ENCODE results near the gene CRNKL1.

CRNKL1 gene

DNA sequence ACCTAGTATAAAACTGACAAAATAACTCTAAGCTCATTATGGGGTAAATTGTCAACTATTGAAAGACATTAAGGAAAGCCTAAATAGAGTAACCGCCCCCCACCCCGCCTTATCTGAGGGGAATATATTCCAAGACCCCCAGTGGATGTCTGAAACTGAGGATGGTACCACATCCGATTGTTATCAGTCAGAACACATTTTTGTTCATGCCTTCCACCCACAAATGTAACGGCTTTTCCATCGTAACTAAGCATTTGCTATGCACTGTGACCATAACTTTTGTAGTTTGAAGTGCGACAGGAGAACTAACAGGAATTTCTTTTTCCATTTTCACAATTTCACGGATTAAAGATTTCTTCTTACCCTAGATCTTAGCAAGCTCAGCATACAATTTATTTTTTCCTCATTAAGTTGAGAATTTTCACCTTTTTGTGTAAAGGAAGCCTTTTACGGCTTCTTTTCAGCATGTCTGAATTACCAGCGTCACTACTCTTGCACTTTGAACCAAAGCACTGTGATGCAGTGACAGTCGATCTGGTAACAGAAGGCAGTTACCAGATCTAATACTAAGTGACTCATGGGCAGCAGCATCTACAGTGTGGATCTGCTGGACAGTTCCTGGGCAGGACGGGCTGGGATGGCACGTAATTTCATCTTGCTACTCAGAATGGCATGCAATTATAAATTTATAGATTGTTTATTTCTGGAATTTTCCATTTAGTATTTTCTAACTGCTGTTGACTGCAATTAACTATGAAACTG is 11.9 kb upstream of the CRNKL1 start:
- H3K4me3 ChIP-seq (ENCODE audit: low read depth, low read length) = no peak overlapping the region
- no peak for TF ChIP-seq CTCF (IDR thresholded peaks at IDR 0.05; ENCODE audit: low read depth, low read length)

DNA sequence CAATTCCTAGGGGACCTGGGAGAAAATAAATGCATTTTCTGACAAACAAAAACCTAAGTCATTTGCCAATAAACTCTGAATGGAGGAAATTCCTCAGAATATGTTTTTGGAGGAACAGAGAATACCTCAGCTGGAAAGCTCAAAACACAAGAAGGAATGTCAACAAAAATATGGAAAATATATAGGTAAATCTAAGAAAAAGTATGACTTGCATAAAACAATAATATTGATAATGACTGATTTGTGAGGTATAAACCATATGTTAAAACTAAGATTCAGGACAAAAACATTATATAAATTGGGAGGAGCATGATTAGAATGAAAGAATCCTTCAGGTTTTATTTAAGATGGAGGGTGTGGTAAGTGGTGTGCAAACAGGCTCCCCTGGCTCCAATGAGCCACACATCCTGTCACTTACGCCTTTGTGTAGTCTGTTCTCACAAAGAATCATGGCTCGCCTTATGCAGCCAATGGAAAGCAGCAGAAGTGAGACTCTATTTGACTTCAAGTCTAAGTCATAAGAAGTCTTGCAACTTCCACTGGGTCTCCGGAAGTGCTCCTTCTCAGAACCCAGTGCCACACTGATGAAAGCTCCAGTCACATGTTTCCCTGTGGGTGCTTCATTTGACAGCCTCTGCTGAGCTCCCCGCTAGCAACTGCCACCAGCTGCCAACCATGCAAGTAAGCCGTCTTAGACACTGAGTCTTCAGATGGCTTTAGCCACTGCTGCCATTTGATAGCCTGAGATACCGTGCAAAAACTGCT is 8.2 kb upstream of the CRNKL1 start:
- TF ChIP-seq CTCF (IDR thresholded peaks at IDR 0.05; ENCODE audit: low read depth, low read length) = no peak
- H3K4me3 ChIP-seq (ENCODE audit: low read depth, low read length) = no peak overlapping the region

DNA sequence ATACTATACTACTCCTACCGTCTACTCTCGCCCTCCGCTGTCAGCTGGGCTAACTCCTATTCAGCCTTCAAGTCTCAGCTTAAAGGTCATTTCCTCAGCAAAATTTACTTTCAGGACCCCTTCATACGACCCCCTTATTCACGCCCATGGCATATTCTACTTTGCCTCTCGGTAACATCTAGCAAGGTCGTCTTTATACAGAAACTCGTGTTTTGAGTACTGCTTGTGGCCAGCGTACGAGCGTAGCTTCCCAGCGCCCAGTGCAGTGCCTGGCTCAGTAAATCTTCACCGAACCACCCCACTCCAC is 546 bp downstream of the CRNKL1 start:
- peak overlapping the region; percentile 100 for H3K4me3 ChIP-seq (ENCODE audit: low read depth, low read length)
- no peak for TF ChIP-seq CTCF (IDR thresholded peaks at IDR 0.05; ENCODE audit: low read depth, low read length)

DNA sequence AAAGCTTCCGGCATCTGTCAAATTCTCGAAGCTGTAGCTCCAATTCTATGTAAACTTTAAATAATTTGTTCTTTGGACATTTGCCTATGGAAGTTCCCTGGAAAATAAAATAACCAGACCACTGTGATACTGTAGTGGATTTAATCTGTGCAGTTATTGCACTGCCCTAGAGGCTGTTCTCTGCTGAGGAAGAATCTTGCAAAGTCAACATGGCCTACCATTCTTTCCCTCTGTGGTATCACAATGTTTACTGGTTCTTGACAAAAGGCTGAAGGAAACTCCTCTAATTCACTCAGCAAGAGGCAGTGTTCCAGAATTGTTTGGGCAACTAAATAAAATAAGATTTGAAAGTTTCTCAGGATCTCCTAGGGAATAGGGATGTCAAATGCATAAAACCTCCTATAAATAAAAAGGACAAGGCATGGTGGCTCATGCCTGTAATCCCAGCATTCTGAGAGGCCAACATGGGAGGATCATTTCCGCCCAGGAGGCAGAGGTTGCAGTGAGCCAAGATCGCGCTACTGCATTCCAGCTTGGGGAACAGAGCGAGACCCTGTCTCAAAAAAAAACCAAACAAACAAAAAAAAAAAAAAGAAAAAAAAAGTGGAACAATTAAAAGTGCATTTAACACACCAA is 12.4 kb downstream of the CRNKL1 start:
- no peak for TF ChIP-seq CTCF (IDR thresholded peaks at IDR 0.05; ENCODE audit: low read depth, low read length)

GRCh38 chr20:20038586-20038985 is 13.7 kb downstream of the CRNKL1 start:
- no peak for TF ChIP-seq CTCF (IDR thresholded peaks at IDR 0.05; ENCODE audit: low read depth, low read length)

More for the DNA sequence above, 12.4 kb downstream of the CRNKL1 start:
- no peak overlapping the region for H3K4me3 ChIP-seq (ENCODE audit: low read depth, low read length)

DNA sequence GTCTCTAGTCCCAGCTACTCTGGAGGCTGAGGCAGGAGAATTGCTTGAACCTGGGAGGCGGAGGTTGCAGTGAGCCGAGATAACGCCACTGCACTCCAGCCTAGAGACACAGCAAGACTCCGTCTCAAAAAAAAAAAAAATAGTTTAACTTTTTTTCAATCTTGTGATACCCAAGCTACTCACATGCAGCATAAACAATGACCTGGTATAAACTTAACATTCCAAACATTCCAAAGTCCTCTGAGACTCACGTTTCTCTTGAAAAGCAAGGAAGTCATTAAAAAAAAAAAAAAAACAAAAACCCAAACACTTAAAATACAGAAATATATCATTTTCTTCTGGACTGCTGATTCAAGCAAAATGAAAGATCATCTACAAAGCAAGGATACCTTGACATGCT is 14.3 kb downstream of the CRNKL1 start:
- no peak for TF ChIP-seq CTCF (IDR thresholded peaks at IDR 0.05; ENCODE audit: low read depth, low read length)
- no peak overlapping the region for H3K4me3 ChIP-seq (ENCODE audit: low read depth, low read length)

More at GRCh38 chr20:20038586-20038985, 13.7 kb downstream of the CRNKL1 start:
- no peak overlapping the region for H3K4me3 ChIP-seq (ENCODE audit: low read depth, low read length)

DNA sequence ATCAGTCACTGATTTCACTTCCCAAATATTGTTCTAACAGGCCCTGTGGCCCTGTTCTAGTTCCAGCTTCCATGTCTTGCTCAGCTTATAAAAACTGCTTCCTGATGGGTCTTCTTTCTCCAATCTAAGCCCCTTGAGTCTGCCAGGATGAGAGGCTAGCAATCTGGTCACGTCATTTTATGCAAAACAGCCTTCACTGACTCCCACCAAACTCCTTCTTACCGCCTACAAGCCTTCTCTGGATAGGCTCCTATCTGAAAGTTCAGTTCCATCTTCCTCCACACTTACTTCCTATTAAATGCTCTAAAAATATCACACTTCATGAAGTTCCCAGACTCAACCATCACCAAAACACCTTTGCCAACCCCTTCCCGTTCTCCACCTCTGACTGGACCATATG is 15.5 kb downstream of the CRNKL1 start:
- H3K4me3 ChIP-seq (ENCODE audit: low read depth, low read length) = no peak overlapping the region

More for the DNA sequence above, 15.5 kb downstream of the CRNKL1 start:
- TF ChIP-seq CTCF (IDR thresholded peaks at IDR 0.05; ENCODE audit: low read depth, low read length) = no peak

Measured in WI38 (cell line).